ENCODE measurements around the gene DCAF16. TPM values are rescaled to one million over a fixed set of nuclear protein-coding genes. Genes with fewer than 3 reads are reported as not detected.

Gene DCAF16
- total RNA-seq, 2 experiments from 2014 or later, result 42.4 to 44.5 TPM

DNA sequence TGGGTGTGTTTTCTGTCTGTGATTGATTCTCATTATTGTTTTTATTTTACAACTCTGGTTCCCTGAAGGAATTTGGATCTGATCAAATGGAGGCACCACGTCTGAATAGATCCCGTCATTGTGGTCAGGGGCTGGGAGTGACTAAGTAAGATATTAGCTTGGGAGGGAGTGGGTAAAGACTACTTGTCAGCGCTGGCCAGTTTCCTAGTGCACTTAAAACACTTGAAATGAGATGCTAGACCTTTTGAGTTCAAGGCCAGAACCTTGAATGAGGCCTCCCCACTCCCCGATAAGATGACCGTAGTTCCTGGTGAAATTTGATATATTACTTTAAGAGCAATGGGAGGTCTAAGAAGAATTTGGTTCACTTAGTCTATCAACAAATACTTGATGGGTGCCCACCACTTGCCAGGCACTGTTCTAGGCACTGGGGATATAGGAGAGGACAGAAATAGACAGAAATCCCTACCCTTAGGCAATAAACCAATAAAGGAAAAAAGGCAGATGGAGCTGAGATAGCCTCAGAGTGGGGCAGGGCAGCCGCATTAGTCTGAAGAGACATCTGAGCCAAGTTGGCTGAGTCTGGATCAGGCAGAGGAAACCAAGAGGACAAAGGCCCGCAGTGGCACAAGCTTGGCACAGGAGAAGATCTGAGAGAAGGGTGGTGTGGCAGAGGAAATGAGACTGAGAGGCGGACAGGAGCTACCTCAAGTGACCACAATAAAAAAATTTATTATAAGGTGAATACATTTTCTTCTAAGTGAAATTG, 41.0 kb downstream of the DCAF16 start:
- H3K4me1 Mint-ChIP-seq (ENCODE audit: low read depth), result peaks cover 9% of the 10 kb centered on the region
- intact Hi-C loops (cut with micrococcal nuclease), result no loop called here
- ChIA-PET POLR2A (interaction anchor here (0.6 kb wide), 1 partner anchor 200 kb away, joined by 3 read pairs; no protein-coding TSS in a partner anchor), CTCF (no interaction called here)
- no peak overlapping the region for H3K4me3 Mint-ChIP-seq
- ATAC-seq, result no peak
- H3K9me3 Mint-ChIP-seq, result peaks cover 5% of the 10 kb centered on the region
- H3K36me3 Mint-ChIP-seq (ENCODE audit: low read depth), result no peaks in the 10 kb centered on the region
- DNase-seq, result no peak
- TF ChIP-seq, protein P1, sequence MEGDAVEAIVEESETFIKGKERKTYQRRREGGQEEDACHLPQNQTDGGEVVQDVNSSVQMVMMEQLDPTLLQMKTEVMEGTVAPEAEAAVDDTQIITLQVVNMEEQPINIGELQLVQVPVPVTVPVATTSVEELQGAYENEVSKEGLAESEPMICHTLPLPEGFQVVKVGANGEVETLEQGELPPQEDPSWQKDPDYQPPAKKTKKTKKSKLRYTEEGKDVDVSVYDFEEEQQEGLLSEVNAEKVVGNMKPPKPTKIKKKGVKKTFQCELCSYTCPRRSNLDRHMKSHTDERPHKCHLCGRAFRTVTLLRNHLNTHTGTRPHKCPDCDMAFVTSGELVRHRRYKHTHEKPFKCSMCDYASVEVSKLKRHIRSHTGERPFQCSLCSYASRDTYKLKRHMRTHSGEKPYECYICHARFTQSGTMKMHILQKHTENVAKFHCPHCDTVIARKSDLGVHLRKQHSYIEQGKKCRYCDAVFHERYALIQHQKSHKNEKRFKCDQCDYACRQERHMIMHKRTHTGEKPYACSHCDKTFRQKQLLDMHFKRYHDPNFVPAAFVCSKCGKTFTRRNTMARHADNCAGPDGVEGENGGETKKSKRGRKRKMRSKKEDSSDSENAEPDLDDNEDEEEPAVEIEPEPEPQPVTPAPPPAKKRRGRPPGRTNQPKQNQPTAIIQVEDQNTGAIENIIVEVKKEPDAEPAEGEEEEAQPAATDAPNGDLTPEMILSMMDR (IDR thresholded peaks at IDR 0.05), result no peak
- no peak overlapping the region for H3K27ac Mint-ChIP-seq
- H3K27me3 Mint-ChIP-seq, result no peaks in the 10 kb centered on the region

DNA sequence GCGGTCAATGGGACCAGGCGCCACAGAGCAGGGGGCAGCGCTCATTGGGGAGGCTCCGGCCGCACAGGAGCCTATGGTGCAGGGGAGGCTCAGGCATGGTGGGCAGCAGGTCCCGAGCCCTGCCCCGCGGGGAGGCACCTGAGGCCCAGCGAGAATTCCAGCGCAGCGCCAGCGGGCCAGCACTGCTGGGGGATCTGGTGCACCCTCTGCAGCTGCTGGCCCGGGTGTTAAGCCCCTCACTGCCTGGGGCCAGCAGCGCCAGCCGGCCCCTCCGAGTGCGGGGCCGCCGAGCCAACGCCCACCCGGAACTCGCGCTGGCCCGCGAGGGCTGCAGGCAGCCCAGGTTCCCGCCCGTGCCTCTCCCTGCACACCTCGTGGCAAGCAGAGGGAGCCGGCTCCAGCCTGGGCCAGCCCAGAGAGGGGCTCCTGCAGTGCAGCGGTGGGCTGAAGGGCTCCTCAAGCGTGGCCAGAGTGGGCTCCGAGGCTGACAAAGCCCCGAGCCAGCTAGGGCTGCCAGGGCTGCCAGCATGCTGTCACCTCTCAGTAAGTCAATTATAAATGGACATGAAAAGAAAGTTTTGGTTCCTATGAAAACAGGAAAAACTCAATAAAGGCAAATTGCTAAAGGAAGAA, 43.6 kb downstream of the DCAF16 start:
- ATAC-seq (no peak), DNase-seq (no peak)
- TF ChIP-seq, protein P1 (IDR thresholded peaks at IDR 0.05), result no peak
- Mint-ChIP-seq H3K4me1 (ENCODE audit: low read depth) (peaks cover 9% of the 10 kb centered on the region), H3K36me3 (ENCODE audit: low read depth) (no peaks in the 10 kb centered on the region), H3K27ac (no peak overlapping the region), H3K9me3 (peaks cover 5% of the 10 kb centered on the region), H3K4me3 (no peak overlapping the region), H3K27me3 (no peaks in the 10 kb centered on the region)
- ChIA-PET CTCF (no interaction called here), POLR2A (no interaction called here)
- intact Hi-C loops (cut with micrococcal nuclease), result no loop called here

DNA sequence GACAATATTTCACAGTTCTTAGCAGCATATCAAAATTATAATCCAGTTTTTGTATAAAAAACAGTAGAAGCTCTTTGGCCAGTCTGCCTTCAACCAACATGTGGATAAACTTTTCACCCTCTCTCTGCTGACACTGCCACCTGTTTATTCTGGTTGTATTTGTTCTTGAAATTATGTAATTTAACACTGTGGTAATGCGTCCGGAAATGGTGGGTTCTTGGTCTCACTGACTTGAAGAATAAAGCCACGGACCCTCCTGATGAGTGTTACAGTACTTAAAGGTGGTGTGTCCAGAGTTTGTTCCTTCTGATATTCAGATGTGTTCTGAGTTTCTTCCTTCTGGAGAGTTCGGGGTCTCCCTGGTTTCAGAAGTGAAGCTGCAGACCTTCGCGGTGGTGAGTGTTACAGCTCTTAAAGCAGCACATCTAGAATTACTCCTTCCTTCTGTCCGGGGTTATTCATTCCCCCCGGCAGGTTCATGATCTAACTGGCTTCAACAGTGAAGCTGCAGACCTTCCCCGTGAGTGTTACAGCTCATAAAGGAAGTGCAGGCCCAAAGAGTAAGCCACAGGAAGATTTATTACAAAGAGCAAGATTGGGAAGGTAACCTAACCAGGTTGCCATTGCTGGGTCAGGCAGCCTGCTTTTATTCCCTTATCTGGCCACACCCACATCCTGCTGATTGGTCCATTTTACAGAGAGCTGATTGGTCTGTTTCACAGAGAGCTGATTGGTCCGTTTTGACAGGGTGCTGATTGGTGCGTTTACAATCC, 44.9 kb downstream of the DCAF16 start:
- POLR2A ChIA-PET, result no interaction called here
- peaks cover 9% of the 10 kb centered on the region for H3K4me1 Mint-ChIP-seq (ENCODE audit: low read depth)
- peaks cover 5% of the 10 kb centered on the region for H3K9me3 Mint-ChIP-seq
- no peak overlapping the region for H3K27ac Mint-ChIP-seq
- no peaks in the 10 kb centered on the region for H3K36me3 Mint-ChIP-seq (ENCODE audit: low read depth)
- intact Hi-C loops (cut with micrococcal nuclease), result no loop called here
- peak; percentile 16 for DNase-seq
- no peak overlapping the region for H3K4me3 Mint-ChIP-seq
- no peaks in the 10 kb centered on the region for H3K27me3 Mint-ChIP-seq
- CTCF ChIA-PET, result interaction anchor here (1.0 kb wide), 1 partner anchor 43 kb away, joined by 3 read pairs; no protein-coding TSS in a partner anchor
- no peak for ATAC-seq
- TF ChIP-seq, protein P1 (IDR thresholded peaks at IDR 0.05), result no peak

DNA sequence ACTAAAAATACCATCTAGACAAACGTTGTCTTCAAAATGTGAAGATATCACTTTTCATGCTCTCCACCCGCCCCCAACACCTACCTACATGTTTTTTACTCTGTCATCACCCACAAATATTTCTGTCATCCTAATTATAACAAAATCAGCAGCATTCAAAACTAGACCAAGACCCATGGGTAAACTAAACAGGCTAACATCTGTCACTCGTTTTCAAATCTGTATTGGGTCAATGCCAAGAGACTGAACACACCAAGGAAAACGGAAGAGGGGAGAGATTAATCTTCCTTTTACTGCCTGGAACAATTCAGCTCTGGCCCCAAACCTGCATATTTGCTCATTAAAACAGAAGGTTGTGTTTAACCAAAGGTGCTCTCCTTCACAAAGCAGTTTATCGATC, 46.6 kb downstream of the DCAF16 start:
- Mint-ChIP-seq H3K36me3 (ENCODE audit: low read depth) (no peaks in the 10 kb centered on the region), H3K4me1 (ENCODE audit: low read depth) (peaks cover 9% of the 10 kb centered on the region), H3K9me3 (peaks cover 5% of the 10 kb centered on the region), H3K27me3 (no peaks in the 10 kb centered on the region), H3K27ac (no peak overlapping the region), H3K4me3 (no peak overlapping the region)
- intact Hi-C loops (cut with micrococcal nuclease), result no loop called here
- ATAC-seq (no peak), DNase-seq (no peak)
- POLR2A ChIA-PET, result no interaction called here
- CTCF ChIA-PET, result no interaction called here
- TF ChIP-seq, protein P1 (IDR thresholded peaks at IDR 0.05), result no peak

All from activated CD8-positive, alpha-beta T cell treated with anti-CD3 and anti-CD28 coated beads for 36 hours (primary cell).